Left cardiac atrium (tissue), 4 donors: ENCODE results near the gene SMC5. TPM values are rescaled to one million over a fixed set of nuclear protein-coding genes. Genes with fewer than 3 reads are reported as not detected.

Experiments used
- ATAC-seq, 2 donors: fragments of 200-7000 bp; cut with Tn5 transposase; one replicate each; pipeline ENCODE4 v1.9.1; 2020; ENCODE audit warnings: mild to moderate bottlenecking in 2 of 2, moderate library complexity in 2 of 2
- DNase-seq: peaks from one replicate; pipeline ENCODE4 v3.0.0-alpha.2; 2020
- intact Hi-C, 2 donors: fragments of 100-400 bp; cut with DNase I; formaldehyde crosslinking; loops; one replicate each; pipeline versions ENCODE4 v1.14.1 to v1.15.1; 2022 to 2023
- total RNA-seq, 2 donors: library from RNA; stranded (reverse); fragmentation: NEBNext Ultra II Directional; extraction: Animal tissue kit (Norgen Biotek cat#: 25700); gene quantifications; one replicate each; pipeline ENCODE4 v1.2.1, GENCODE V29; 2021
- donor health status: DM: no; HTN: yes; CAD: no.
- donor health status: DM: no; HTN: yes; CAD: no; lungs with severe emphysema.
- donor health status: DM: yes; HTN: yes; CAD: no.
- donor health status: Dilated cardiomyopathy.

Gene SMC5
- total RNA-seq, 2 donors from 2014 or later: 12.3 to 21.0 TPM

DNA sequence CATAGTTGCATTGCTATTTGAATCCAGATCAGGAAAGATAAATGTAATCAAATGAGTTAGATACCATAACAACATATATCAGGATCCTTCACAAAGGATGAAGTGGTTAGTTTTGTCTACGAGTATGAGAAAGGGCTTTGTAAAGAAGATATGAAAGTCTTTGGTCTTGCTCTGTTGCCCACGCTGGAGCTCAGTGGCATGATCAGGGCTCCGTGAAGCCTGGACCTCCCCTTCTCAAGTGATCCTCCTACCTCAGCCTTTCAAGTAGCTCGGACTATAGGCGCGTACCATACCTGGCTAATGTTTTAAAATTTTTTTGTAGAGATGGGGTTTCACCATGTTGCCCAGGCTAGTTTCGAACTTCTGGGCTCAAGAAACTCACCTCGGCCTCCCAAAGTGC is 1.8 kb downstream of the SMC5 start:
- DNase-seq (no peak), ATAC-seq (no peak)
- intact Hi-C loops: no loop called here

DNA sequence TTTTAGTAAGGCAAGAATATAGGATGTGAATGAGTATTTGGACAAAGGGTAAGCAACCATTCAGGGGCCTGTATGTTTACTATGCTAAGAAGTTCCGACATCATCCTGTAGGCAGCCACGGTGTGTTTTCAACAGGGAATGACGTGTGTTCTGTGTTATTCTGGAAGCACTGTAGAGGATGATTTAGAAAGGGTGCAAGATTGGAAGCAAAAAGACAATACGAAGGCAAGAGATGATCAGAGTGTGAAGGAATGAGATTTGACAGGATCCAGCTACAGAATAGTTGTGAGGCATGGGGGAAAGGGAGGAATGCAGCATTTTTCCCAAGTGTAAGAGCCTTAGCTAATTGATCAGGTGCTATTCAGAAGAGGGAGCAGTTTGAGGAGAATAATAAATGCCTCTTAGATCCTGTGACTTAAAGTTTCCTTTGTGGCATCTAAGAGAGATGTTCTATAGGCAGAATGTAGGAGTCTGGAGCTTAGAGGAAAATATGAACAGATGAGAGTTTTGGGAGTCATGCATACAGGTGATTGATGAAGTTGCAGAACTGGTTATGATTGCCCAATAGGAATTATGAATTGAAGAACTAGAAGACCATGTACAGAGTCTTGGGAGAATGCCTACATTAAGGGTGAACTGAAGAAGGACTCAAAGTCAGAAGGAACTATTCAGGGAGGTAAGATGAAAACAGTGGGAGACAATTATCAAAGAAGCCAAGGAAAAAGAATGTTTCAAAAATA is 2.5 kb downstream of the SMC5 start:
- intact Hi-C loops: no loop called here
- no peak for DNase-seq
- no peak for ATAC-seq

DNA sequence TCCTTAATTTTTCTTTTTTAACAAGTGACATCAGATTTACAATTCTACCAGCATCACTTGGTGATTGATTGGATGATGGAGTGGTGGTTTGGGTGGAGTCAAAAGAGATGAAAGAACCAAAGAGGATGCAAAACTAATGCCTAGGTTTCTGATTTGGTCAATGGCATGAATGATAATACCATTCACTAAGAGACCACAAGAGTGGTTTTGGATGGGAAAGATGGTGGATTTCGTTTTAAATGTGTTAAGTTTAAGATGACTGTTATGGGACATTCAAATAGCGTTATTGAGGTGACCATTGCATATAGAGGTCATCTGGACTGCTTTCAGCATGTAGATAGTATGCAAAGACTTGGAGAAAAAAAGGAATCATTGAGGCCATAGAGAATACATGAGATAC is 3.6 kb downstream of the SMC5 start:
- intact Hi-C loops: no loop called here
- no peak for ATAC-seq

DNA sequence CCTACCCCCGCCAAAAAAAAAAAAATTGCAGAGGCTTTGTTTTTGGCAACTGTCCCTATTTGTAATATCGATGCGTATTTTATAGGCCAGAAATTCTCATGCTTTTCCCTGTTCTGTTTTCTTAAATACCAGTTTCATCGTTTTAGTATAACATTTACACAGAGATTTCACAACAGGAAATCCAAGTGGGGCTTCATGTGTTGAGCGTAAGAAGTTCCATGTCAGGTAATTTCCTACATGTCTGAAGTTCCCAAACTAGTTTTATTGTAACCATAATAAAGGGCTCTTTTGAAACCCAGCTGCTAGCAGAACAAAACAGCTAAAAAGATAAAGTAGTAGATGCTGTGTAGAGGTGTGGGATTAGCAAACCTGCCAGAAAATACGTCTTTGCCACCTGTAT is 4.2 kb downstream of the SMC5 start:
- ATAC-seq (no peak), DNase-seq (no peak)
- intact Hi-C loops: no loop called here

More for the DNA sequence above, 3.6 kb downstream of the SMC5 start:
- DNase-seq: no peak

DNA sequence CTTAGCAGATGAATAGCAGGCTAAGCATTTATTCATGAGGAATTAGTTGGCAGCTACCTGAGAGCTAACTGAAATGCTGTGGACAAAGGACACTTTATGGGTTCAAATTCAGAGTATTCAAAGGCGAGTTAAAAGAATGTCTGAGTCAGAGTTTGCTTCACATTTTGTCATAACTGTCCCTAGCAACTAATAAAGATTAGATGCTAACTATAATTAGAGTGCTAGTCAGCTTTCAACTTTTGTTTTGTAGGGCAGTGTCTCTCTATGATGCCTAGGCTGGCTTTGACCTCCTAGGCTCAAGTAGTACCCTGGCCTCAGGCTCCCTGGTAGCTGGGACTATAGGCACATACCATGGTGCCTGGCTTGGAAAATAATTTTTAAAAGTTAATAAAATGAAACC is 4.6 kb downstream of the SMC5 start:
- DNase-seq (no peak), ATAC-seq (no peak)
- intact Hi-C loops: no loop called here

DNA sequence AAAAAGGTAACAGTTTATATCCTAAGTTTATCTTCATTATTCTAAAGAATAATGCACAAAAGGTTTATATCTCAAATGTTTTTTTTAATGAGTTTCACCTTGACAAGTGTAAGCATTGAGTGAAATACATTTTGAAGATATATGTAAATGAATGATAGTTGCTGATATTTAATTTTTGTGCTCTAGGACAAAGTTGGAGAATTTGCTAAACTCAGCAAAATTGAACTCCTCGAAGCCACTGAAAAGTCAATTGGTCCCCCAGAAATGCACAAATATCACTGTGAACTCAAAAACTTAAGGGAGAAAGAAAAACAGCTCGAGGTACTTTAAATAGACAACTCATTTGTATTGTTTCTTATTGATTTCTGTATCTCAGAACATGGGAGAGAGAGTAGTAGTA is 19.5 kb downstream of the SMC5 start:
- DNase-seq: no peak
- no peak for ATAC-seq
- intact Hi-C loops: no loop called here

DNA sequence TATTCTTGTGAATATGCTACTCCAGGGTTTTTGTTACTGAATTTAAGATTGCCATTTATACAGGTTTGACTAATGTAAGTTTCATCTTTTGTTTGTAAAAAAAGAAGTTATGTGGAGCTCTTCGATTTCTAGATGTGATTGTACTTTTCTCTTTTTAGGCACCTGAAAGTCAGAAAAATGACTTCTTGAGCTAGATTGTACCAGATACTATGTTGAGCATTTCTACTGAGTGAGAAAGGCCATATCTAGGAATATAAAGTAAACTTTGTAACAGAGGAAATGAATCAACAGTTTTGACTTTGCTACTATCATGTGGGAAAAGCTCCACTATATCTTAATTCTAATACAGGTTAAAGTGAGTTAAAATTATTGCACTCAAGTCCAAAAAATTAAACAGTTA is 25.1 kb downstream of the SMC5 start:
- intact Hi-C loops: no loop called here
- DNase-seq (no peak), ATAC-seq (no peak)

DNA sequence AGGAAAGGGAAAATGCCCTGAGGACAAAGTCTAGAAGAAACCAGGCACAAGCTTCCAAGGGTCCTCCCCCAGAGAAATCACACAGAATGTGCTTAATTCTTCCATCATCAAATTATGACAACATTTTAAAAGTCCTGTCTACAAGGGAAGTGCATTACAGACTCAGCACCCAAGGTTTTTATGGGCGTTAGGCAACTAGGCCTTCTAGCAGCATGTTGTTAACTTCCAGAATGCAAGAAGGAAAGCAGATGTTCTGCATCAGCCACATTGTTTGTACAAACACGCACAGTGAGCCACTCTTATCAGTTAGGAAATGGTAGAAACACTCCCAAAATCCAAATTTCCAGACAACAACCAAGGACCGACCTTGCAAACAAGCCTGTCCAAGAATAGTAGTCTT is 26.5 kb downstream of the SMC5 start:
- peak; percentile 59 to 84 for ATAC-seq
- DNase-seq: no peak
- intact Hi-C loops: no loop called here

DNA sequence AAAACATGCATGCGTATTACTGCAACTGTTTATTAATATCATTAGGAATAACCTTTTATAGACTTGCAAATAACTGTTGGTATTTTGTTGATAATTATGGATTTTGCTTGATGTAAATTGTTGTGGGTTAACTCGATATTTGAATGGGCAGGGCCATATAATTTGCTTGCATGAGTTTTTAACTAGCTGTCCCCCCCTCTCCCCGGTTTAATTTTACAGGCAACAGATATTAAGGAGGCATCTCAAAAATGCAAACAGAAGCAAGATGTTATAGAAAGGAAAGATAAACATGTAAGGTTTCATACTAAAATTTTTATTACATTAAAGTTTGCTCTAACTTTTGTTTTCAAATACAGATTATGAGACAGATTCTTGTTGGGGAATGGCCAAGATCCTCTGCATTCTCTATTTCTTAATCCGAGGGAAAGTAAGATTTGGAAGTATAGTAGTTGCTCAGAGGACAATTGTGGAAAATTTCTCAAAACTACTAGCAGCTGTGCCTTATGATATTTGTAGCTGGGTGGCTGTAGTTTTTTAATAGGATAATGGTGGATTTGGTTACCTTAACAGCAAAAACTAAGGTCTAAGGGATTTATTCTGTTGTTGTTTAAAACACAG is 27.3 kb downstream of the SMC5 start:
- ATAC-seq (no peak), DNase-seq (no peak)
- intact Hi-C loops: no loop called here

DNA sequence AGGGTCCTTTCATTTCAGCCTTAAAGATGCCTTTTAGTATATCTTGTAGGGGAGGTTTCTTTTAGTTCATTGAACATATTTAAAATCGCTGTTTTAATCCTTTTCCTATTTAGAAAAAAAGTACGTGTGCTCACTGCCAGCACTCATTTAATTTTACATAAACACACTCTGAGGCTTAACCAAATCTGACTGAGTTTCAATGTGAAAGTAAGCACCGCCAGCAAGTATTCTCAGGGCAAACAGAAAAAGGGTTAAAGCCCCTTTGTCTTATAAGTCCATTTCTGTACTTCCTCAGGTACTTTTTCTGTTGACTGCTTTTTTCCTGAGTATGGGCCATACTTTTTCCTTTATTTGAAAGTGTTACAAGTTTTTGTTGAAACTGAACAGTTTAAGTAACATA is 31.8 kb downstream of the SMC5 start:
- no peak for ATAC-seq
- intact Hi-C loops: no loop called here
- DNase-seq: no peak

DNA sequence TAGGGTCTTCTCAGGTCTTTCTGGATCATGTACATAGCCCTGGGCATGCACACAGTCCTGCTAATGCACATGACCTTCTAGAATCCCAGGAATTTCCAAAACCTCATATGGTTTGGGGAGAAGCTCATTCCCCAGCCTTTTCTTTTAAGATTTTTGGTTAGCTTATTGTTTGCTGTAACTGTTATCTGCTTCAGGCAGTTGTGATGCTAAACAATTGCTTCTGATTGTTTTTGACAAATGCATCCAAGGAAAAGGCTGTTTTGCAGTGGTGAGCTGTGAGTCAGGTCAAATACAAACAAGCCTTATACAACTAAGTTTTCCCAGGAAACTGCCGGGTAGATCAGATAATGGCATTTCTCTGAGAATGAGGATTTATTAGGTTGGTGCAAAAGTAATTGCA is 32.7 kb downstream of the SMC5 start:
- intact Hi-C loops: no loop called here
- no peak for ATAC-seq

DNA sequence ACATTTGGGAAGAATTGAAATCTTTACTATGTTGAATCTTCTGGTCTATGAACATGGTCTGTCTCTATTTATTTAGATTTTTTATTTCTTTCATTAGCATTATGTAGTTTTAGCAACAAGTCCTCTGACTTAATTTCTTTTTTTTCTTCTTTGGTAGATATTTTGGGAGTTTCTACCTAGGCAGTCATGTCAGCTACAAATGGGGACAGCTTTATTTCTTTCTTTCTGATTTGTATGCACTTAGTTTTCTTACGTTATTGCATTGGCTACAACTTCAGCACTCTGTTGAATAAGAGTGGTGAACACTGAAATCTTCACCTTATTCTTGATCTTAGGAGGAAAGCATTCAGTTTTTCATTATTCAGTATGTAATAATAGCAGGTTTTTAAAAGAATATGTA is 33.5 kb downstream of the SMC5 start:
- ATAC-seq (no peak), DNase-seq (no peak)
- intact Hi-C loops: no loop called here

More for the DNA sequence above, 32.7 kb downstream of the SMC5 start:
- DNase-seq: no peak

DNA sequence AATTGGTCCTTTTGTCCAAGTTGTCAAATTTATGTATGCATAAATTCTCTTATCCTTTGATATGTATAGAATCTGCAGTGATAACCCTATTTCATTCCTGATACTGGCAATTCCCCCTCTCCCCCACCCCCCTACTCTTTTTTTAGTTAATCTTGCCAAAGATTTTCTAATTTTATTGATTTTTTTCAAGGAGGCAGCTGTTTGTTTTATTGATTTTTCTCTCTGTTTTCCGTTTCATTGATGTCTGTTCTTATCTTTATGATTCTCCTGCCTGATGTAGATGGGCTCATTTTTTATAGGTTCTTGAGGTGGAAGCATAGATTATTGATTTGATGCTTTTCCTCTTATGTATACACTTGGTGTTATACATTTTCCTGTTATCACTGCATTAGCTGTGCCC is 34.4 kb downstream of the SMC5 start:
- DNase-seq (no peak), ATAC-seq (no peak)
- intact Hi-C loops: no loop called here

DNA sequence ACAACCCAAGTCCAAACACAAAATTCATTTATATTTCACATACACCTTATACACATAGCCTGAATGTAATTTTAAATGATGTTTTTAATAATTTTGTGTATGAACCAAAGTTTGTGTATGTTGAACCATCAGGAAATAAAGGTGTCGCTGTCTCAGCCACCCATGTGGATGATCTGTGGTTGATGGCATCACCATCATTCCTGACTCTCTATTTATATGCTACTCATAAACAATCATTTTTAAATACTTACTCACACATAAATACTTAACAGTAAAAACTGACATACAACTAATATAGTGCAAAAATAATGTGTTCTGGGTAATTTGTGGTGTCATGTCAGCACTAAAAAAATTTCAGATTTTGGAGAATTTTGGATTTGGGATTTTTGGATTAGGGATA is 38.4 kb downstream of the SMC5 start:
- intact Hi-C loops: no loop called here
- no peak for DNase-seq
- ATAC-seq: no peak

DNA sequence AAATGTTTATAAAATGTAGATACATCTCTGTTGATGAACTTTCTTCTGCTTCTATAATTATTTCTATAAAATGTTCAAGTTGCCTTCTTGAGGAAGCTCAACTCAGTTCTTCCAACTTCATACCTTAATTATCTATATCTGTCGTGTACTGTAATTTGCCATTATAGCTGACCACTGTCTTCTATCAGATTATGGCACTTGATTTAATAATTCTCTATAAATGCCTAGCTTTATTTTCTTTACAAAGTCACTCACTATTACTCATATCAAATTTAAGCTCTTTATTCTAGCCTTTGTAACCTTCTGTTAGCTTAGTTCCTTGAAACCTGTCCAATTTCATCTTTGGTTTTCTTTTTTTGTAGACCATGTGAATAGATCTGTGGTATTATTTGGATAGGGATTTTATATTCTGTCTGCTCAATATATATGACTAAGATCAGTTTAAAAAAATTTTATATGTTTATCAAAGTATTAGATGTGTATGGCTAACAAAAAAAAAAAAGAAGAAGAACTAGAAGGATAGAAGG is 39.5 kb downstream of the SMC5 start:
- DNase-seq (no peak), ATAC-seq (no peak)
- intact Hi-C loops: no loop called here

DNA sequence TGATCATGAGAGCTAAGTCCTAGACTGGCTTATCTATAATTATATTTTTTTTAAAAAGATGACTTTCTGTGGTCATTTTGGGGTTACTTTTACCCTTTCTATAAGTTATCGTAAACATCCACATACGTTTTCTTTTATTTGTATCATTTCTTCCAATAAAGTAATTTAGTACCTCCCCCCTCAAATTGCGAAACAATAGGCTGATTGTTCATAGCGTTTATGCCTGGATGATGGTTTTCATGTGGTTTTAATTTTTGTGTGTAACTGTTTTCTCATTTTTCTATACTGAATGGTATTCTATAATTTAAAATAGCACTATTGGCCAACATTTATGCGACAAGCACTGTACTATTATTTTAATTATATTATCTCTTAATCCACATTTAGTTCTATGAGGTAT is 44.5 kb downstream of the SMC5 start:
- ATAC-seq: no peak
- intact Hi-C loops: no loop called here
- DNase-seq: no peak

DNA sequence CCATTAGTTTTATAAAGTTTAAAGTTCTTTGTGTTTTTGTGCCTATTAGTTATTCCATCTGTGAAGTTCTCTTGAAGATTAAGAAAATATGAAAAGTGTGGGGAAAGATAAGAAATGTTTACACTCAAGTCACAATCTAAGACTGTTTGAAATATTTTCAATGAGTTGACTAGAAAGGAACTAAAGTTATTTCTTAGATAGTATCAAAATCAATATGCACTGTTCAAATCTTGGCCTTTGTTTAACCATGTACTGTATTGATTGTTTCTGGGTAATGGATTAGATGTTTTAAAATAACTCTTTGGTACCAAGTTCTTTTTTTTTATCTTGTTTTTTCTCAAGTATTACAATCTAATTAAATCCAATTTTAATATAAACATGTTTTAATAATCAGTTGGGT is 46.0 kb downstream of the SMC5 start:
- ATAC-seq: no peak
- intact Hi-C loops: no loop called here
- DNase-seq: no peak

DNA sequence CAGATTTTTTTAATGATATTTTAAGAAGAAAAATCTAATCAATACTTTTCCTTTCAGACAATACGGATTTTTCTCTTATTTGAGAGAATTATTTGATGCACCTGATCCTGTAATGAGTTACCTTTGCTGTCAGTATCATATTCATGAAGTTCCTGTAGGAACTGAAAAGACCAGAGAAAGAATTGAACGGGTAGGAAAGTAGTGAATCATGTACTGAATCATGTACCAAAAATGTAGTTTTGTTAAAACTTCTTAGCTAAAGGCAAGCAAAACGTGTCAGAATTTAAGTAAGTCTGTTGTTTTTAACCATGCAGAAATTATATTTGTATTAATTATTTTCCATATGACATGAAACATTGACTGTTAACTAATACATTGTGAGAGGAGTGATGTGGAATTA is 56.6 kb downstream of the SMC5 start:
- ATAC-seq (no peak), DNase-seq (no peak)
- intact Hi-C loops: no loop called here

DNA sequence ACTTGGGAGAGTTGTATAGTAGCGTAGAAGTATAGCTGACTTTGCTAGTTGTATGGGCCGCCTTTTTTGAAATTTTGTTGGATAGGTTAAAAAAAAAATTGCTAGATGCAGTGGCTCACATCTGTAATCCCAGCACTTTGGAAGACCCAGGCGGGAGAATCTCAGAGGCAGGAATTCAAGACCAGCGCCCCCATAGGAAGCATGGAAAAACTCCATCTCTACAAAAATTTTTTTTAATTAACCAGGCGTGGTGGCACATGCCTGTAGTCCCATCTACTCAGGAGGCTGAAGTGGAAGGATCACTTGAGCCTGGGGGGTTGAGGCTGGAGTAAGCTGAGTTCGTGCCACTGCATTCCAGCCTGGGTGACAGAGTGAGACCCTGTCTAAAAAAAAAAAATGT is 59.2 kb downstream of the SMC5 start:
- DNase-seq (no peak), ATAC-seq (no peak)
- intact Hi-C loops: no loop called here

DNA sequence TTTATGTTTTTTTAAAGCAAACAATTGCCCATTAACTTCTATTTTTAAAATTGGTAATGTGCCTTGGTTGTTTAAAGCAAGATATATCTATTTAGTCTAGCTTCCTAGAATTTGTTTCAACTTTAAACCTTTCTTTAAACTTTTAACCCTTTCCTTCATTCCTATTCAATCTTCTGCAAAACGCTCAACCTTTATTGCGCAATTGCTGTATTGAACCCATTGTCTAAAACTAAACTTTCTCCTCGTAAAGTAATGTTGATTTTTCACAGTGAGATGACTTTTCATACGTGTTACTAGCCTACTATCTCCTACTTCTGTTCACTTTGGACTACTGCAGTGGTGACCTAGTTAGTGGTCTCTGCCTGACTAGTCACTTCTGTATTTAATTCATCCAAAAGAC is 63.3 kb downstream of the SMC5 start:
- intact Hi-C loops: no loop called here
- DNase-seq (no peak), ATAC-seq (no peak)

DNA sequence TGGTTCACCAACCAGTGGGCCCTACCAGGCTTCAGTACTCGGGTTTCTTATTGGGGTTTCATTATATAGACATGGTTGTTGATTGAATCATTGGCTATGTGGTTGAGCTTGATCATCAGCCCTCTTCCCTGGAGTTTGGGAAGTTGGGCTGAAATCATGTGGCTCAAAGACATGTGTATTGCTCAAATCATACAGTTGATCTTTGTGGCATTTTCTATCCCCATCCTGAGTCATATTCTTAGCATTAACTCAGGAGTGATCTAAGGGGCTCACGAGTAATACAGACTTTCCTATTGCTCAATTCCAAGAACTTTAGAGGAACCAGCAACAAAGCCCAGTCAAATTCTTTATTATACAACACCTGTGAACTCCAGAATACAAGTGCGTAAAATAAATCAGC is 66.2 kb downstream of the SMC5 start:
- intact Hi-C loops: no loop called here
- no peak for DNase-seq
- ATAC-seq: no peak
